Vagina (tissue), 2 donors: ENCODE data around the gene AFF3. TPM values are rescaled to one million over a fixed set of nuclear protein-coding genes. Genes with fewer than 3 reads are reported as not detected.

Experiments used
- DNase-seq, 2 donors: peaks; one replicate each; pipeline ENCODE4 v3.0.0-alpha.2; 2017; ENCODE audit errors: extremely low spot score in 2 of 2
- H3K27ac ChIP-seq: fragments of 200-600 bp; sonication (generic); one replicate; pipeline ENCODE4 v1.5.1; 2019
- H3K27me3 ChIP-seq: fragments of 200-600 bp; sonication (generic); one replicate; pipeline ENCODE4 v1.5.1; 2019
- H3K36me3 ChIP-seq, 2 donors: fragments of 200-600 bp; sonication (generic); one replicate each; pipeline ENCODE4 v1.5.1; 2017 to 2019
- H3K4me1 ChIP-seq: fragments of 200-600 bp; sonication (generic); one replicate; pipeline ENCODE4 v1.5.1; 2019
- H3K4me3 ChIP-seq, 2 donors: fragments of 200-600 bp; sonication (generic); 1 replicate in 1 of 2; 2 replicates in 1 of 2; pipeline ENCODE4 v1.5.1; 2016 to 2019
- H3K9me3 ChIP-seq: fragments of 200-600 bp; sonication (generic); one replicate; pipeline ENCODE4 v1.5.1; 2019
- CTCF ChIP-seq, 3 experiments: fragments of 450-650 bp in 2 of 3; fragments of 200-600 bp in 1 of 3; sonication (generic) in 1 of 3; IDR thresholded peaks; one replicate each; pipeline ENCODE4 v1.5.1; 2017 to 2019; ENCODE audit warnings: antibody characterized with exemption in 3 of 3, mild to moderate bottlenecking in 2 of 3, moderate library complexity in 2 of 3
- POLR2A ChIP-seq, 2 donors: fragments of 450-650 bp; IDR thresholded peaks; one replicate each; pipeline ENCODE4 v1.6.1; 2017; ENCODE audit warnings: antibody characterized with exemption in 2 of 2, mild to moderate bottlenecking in 2 of 2, moderate library complexity in 2 of 2
- POLR2AphosphoS5 ChIP-seq, 2 donors: sonication (generic); formaldehyde crosslinking; IDR thresholded peaks; one replicate each; pipeline ENCODE4 v1.9.0; 2017; ENCODE audit warnings: antibody characterized with exemption in 2 of 2, mild to moderate bottlenecking in 2 of 2, low read depth in 1 of 2; ENCODE audit not compliant: insufficient read depth in 1 of 2
- intact Hi-C: fragments of 100-400 bp; cut with DNase I; formaldehyde crosslinking; loops from one replicate; pipeline ENCODE4 v1.15.1; 2023
- total RNA-seq: library from RNA; depleted of rRNA; stranded (reverse); fragments of >200 nt; gene quantifications from one replicate; pipeline ENCODE4 v1.2.3, GENCODE V29; 2016

AFF3 gene
- total RNA-seq, 1 donor from 2014 or later = 7.6 TPM

GRCh38 chr2:99615247-99615771 lies 527.1 kb downstream of the AFF3 start:
- H3K9me3 ChIP-seq = no peaks in the 10 kb centered on the region
- no peak for DNase-seq
- peaks cover 11% of the 10 kb centered on the region for H3K4me1 ChIP-seq
- intact Hi-C loops = no loop called here
- H3K4me3 ChIP-seq = no peak overlapping the region
- no peak for TF ChIP-seq CTCF (IDR thresholded peaks at IDR 0.05)
- TF ChIP-seq POLR2A (IDR thresholded peaks at IDR 0.05) = no peak
- no peaks in the 10 kb centered on the region for H3K36me3 ChIP-seq
- no peak overlapping the region for H3K27ac ChIP-seq
- no peaks in the 10 kb centered on the region for H3K27me3 ChIP-seq

GRCh38 chr2:99613980-99614379 lies 528.4 kb downstream of the AFF3 start:
- Histone ChIP-seq H3K36me3 (no peaks in the 10 kb centered on the region), H3K27ac (no peak overlapping the region)
- DNase-seq = no peak

GRCh38 chr2:99611786-99612185 lies 530.6 kb downstream of the AFF3 start:
- Histone ChIP-seq H3K27ac (no peak overlapping the region), H3K9me3 (no peaks in the 10 kb centered on the region), H3K4me1 (peaks cover 14% of the 10 kb centered on the region), H3K4me3 (no peak overlapping the region), H3K36me3 (no peaks in the 10 kb centered on the region), H3K27me3 (no peaks in the 10 kb centered on the region)
- intact Hi-C loops = no loop called here
- no peak for TF ChIP-seq POLR2A (IDR thresholded peaks at IDR 0.05)
- no peak for TF ChIP-seq CTCF (IDR thresholded peaks at IDR 0.05)
- TF ChIP-seq POLR2AphosphoS5 (IDR thresholded peaks at IDR 0.05; ENCODE audit: insufficient read depth in 1 of 2, low read depth in 1 of 2) = no peak
- no peak for DNase-seq

More at GRCh38 chr2:99613980-99614379, 528.4 kb downstream of the AFF3 start:
- H3K4me3 ChIP-seq = no peak overlapping the region
- intact Hi-C loops = no loop called here
- no peak for TF ChIP-seq POLR2A (IDR thresholded peaks at IDR 0.05)
- TF ChIP-seq POLR2AphosphoS5 (IDR thresholded peaks at IDR 0.05; ENCODE audit: insufficient read depth in 1 of 2, low read depth in 1 of 2) = no peak
- TF ChIP-seq CTCF (IDR thresholded peaks at IDR 0.05) = no peak
- H3K4me1 ChIP-seq = peaks cover 6% of the 10 kb centered on the region
- no peaks in the 10 kb centered on the region for H3K9me3 ChIP-seq
- no peaks in the 10 kb centered on the region for H3K27me3 ChIP-seq

- H3K4me1 ChIP-seq = peaks cover 14% of the 10 kb centered on the region
- no peak for DNase-seq
- H3K27ac ChIP-seq = no peak overlapping the region
- TF ChIP-seq POLR2A (IDR thresholded peaks at IDR 0.05) = no peak
- H3K36me3 ChIP-seq = no peaks in the 10 kb centered on the region
- intact Hi-C loops = no loop called here
- no peaks in the 10 kb centered on the region for H3K9me3 ChIP-seq
- H3K4me3 ChIP-seq = no peak overlapping the region
- H3K27me3 ChIP-seq = no peaks in the 10 kb centered on the region
Measured at GRCh38 chr2:99611034-99611433, 531.4 kb downstream of the AFF3 start.

- TF ChIP-seq CTCF (IDR thresholded peaks at IDR 0.05) (no peak), POLR2AphosphoS5 (IDR thresholded peaks at IDR 0.05; ENCODE audit: insufficient read depth in 1 of 2, low read depth in 1 of 2) (no peak), POLR2A (IDR thresholded peaks at IDR 0.05) (no peak)
Measured at GRCh38 chr2:99609851-99610381, 532.5 kb downstream of the AFF3 start.

More at GRCh38 chr2:99609851-99610381, 532.5 kb downstream of the AFF3 start:
- H3K4me1 ChIP-seq = peaks cover 7% of the 10 kb centered on the region
- H3K36me3 ChIP-seq = no peaks in the 10 kb centered on the region
- H3K27ac ChIP-seq = no peak overlapping the region
- H3K4me3 ChIP-seq = no peak overlapping the region
- no peaks in the 10 kb centered on the region for H3K27me3 ChIP-seq
- intact Hi-C loops = no loop called here
- H3K9me3 ChIP-seq = no peaks in the 10 kb centered on the region
- no peak for DNase-seq
